ENCODE results near the gene ZNF362. TPM values are rescaled to one million over a fixed set of nuclear protein-coding genes. Genes with fewer than 3 reads are reported as not detected.

Gene ZNF362
- total RNA-seq, 1 experiment from 2014 or later, result 11.1 TPM

GRCh38 chr1:33224166-33224707, 32.1 kb upstream of the ZNF362 start:
- H3K4me2 ChIP-seq (ENCODE audit: low read length), result no peak overlapping the region
- no peak overlapping the region for H3K9ac ChIP-seq (ENCODE audit: low read length)
- no peak for DNase-seq (ENCODE audit: low read depth, low spot score)
- ATAC-seq, result no peak
- H3K27me3 ChIP-seq (ENCODE audit: insufficient read depth, low read length), result no peaks in the 10 kb centered on the region
- intact Hi-C loops (cut with micrococcal nuclease), result loop anchor here (5.0 kb wide), 1 partner anchor 248 kb away; the partner anchor contains the start of gene ZSCAN20
- no peaks in the 10 kb centered on the region for H3K9me2 ChIP-seq (ENCODE audit: insufficient read depth)
- no peaks in the 10 kb centered on the region for H3K36me3 ChIP-seq (ENCODE audit: control insufficient read depth in 1 of 2, insufficient read depth in 2 of 2, low read length in 2 of 2)
- POLR2A ChIA-PET, result no interaction called here
- no peaks in the 10 kb centered on the region for H3K79me2 ChIP-seq (ENCODE audit: insufficient read depth, low read length)
- no TSS peak for BruUV-seq (replicated peaks)
- H3K9me3 ChIP-seq (ENCODE audit: control insufficient read depth in 1 of 2, insufficient read depth in 1 of 2, low read depth in 1 of 2, low read length in 2 of 2), result 0 out of 4 replicates have a peak, but pooled peaks cover 0 to 3% of the 10 kb centered on the region in 2 experiments
- peak; percentile 92; the same call in 1 of the 2 replicates for TF ChIP-seq CBX3 (IDR thresholded peaks at IDR 0.05; ENCODE audit: low read depth)
- TF ChIP-seq ELF1 (IDR thresholded peaks at IDR 0.05; ENCODE audit: borderline replicate concordance, low read depth), result no peak
- no peaks in the 10 kb centered on the region for H4K20me1 ChIP-seq (ENCODE audit: insufficient read depth)
- H3K4me3 ChIP-seq (replicated peaks in 1 of 2; ENCODE audit: low read depth in 1 of 2, low read length in 2 of 2), result no peak overlapping the region
- peaks cover 26 to 33% of the 10 kb centered on the region in 2 experiments for H3K4me1 ChIP-seq (ENCODE audit: control insufficient read depth in 1 of 2, insufficient read depth in 2 of 2, low read length in 2 of 2)
- RAD21 ChIA-PET (ENCODE audit: low non-redundant PET in 1 of 2, low total read pairs in 2 of 2, uncharacterized antibody in 2 of 2, unreplicated experiment in 2 of 2), result no interaction called here
- CTCF ChIA-PET, result no interaction called here
- H3K27ac ChIP-seq (ENCODE audit: low read depth, low read length), result no peak overlapping the region
- no peak overlapping the region for H2AFZ ChIP-seq (ENCODE audit: low read depth, low read length, poor library complexity, severe bottlenecking)

GRCh38 chr1:33225586-33225985, 30.7 kb upstream of the ZNF362 start:
- Histone ChIP-seq H3K9me3 (ENCODE audit: control insufficient read depth in 1 of 2, insufficient read depth in 1 of 2, low read depth in 1 of 2, low read length in 2 of 2) (0 out of 4 replicates have a peak, but pooled peaks cover 0 to 3% of the 10 kb centered on the region in 2 experiments), H4K20me1 (ENCODE audit: insufficient read depth) (no peaks in the 10 kb centered on the region), H3K4me3 (replicated peaks in 1 of 2; ENCODE audit: low read depth in 1 of 2, low read length in 2 of 2) (no peak overlapping the region), H3K4me2 (ENCODE audit: low read length) (no peak overlapping the region), H3K36me3 (ENCODE audit: control insufficient read depth in 1 of 2, insufficient read depth in 2 of 2, low read length in 2 of 2) (no peaks in the 10 kb centered on the region), H3K9me2 (ENCODE audit: insufficient read depth) (no peaks in the 10 kb centered on the region), H2AFZ (ENCODE audit: low read depth, low read length, poor library complexity, severe bottlenecking) (no peak overlapping the region), H3K79me2 (ENCODE audit: insufficient read depth, low read length) (no peaks in the 10 kb centered on the region), H3K27me3 (ENCODE audit: insufficient read depth, low read length) (no peaks in the 10 kb centered on the region), H3K4me1 (ENCODE audit: control insufficient read depth in 1 of 2, insufficient read depth in 2 of 2, low read length in 2 of 2) (peaks cover 12 to 19% of the 10 kb centered on the region in 2 experiments), H3K27ac (ENCODE audit: low read depth, low read length) (no peak overlapping the region), H3K9ac (ENCODE audit: low read length) (no peak overlapping the region)
- POLR2A ChIA-PET, result no interaction called here
- BruUV-seq (replicated peaks), result no TSS peak
- TF ChIP-seq CTCF (IDR thresholded peaks at IDR 0.05 in 2 of 3, conservative IDR thresholded peaks at IDR 0.05 in 1 of 3; ENCODE audit: borderline replicate concordance in 1 of 3, insufficient read depth in 1 of 3, low read depth in 2 of 3, low read length in 2 of 3) (no peak), YY1 (IDR thresholded peaks at IDR 0.05; ENCODE audit: extremely low read depth, insufficient replicate concordance, low read depth, low read length) (no peak), JUND (IDR thresholded peaks at IDR 0.05) (no peak), CBX3 (IDR thresholded peaks at IDR 0.05; ENCODE audit: low read depth) (no peak)
- intact Hi-C loops (cut with micrococcal nuclease), result no loop called here
- CTCF ChIA-PET, result no interaction called here
- DNase-seq (ENCODE audit: low read depth, low spot score), result no peak
- RAD21 ChIA-PET (ENCODE audit: low non-redundant PET in 1 of 2, low total read pairs in 2 of 2, uncharacterized antibody in 2 of 2, unreplicated experiment in 2 of 2), result no interaction called here
- ATAC-seq, result no peak

Data from HCT116 (cell line).